ENCODE data around the gene AKR1C8. TPM values are rescaled to one million over a fixed set of nuclear protein-coding genes. Genes with fewer than 3 reads are reported as not detected.

Gene AKR1C8
- total and polyA plus RNA-seq, 2 of the 13 experiments (the other 11 are each of a cell fraction or from before 2014, with no cell fraction given) = 0.12 TPM; not detected in 1

DNA sequence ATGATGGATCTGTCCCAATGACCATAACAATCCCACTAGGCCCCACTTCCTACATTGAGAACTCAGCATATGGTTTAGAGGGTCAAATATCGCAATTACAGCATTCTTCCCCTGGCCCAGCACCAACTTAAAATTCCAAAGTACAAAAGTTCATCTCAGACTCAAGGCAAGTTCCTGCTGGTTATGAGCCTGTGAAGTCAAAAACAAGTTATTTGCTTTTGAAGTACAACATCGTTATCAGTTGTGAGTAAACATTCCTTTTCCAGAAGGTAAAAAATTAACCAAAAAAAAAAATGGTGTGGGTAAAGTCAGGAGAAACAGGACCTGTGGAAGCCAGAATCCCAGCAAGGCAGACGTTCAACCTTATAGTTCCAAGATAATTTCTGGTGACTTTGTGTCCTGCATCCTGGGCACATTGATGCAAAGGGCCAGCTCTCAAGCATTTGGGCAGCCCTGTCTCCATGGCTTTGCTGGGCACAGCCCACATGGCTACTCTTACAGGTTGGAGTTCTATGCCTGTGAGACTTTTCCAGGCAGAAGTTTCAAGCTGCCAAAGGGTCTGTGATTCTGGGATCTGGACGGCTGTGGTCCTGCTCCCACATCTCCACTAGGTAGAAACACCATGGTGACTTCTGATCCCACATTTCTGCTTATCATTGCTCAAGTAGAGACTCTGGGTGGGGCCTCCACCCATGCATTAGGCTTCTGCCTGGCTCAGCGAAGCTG is 37.5 kb downstream of the AKR1C8 start (continued):
- no peak for TF ChIP-seq DMTF1 (CRISPR knock-in tag; IDR thresholded peaks at IDR 0.05)
- TF ChIP-seq SOX5 (CRISPR knock-in tag; IDR thresholded peaks at IDR 0.05; ENCODE audit: borderline replicate concordance) = peak; percentile 94
- no peak for TF ChIP-seq SOX13 (IDR thresholded peaks at IDR 0.05)
- peak in 1 of 2 experiments; percentile 93; a peak in 2 of 4 replicates for TF ChIP-seq SOX13 (CRISPR knock-in tag; conservative IDR thresholded peaks at IDR 0.05 in 1 of 2, IDR thresholded peaks at IDR 0.05 in 1 of 2)
- TF ChIP-seq, protein P1, sequence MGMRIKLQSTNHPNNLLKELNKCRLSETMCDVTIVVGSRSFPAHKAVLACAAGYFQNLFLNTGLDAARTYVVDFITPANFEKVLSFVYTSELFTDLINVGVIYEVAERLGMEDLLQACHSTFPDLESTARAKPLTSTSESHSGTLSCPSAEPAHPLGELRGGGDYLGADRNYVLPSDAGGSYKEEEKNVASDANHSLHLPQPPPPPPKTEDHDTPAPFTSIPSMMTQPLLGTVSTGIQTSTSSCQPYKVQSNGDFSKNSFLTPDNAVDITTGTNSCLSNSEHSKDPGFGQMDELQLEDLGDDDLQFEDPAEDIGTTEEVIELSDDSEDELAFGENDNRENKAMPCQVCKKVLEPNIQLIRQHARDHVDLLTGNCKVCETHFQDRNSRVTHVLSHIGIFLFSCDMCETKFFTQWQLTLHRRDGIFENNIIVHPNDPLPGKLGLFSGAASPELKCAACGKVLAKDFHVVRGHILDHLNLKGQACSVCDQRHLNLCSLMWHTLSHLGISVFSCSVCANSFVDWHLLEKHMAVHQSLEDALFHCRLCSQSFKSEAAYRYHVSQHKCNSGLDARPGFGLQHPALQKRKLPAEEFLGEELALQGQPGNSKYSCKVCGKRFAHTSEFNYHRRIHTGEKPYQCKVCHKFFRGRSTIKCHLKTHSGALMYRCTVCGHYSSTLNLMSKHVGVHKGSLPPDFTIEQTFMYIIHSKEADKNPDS (CRISPR knock-in tag; IDR thresholded peaks at IDR 0.05) = peak; percentile 69; the same call in 1 of the 2 replicates
- TF ChIP-seq NR2F2 (IDR thresholded peaks at IDR 0.05; ENCODE audit: borderline replicate concordance, low read depth) = peak; percentile 88
- TF ChIP-seq MZF1 (CRISPR knock-in tag; IDR thresholded peaks at IDR 0.05; ENCODE audit: borderline replicate concordance) = no peak
- TF ChIP-seq KLF11 (CRISPR knock-in tag; IDR thresholded peaks at IDR 0.05) = peak; percentile 69
- no peak for TF ChIP-seq RARG (CRISPR knock-in tag; IDR thresholded peaks at IDR 0.05; ENCODE audit: low read depth)
- no peak for TF ChIP-seq EED (CRISPR knock-in tag; IDR thresholded peaks at IDR 0.05)
- TF ChIP-seq SMAD3 (CRISPR knock-in tag; IDR thresholded peaks at IDR 0.05) = 0 out of 2 replicates have a peak, but pooled peaks have one; percentile 64
- TF ChIP-seq ZNF747 (CRISPR knock-in tag; IDR thresholded peaks at IDR 0.05; ENCODE audit: borderline replicate concordance) = no peak; the same call in 1 of the 2 replicates
- TF ChIP-seq RBM22 (optimal IDR thresholded peaks at IDR 0.05; ENCODE audit: low read length) = peak; percentile 82
- TF ChIP-seq ARHGAP35 (CRISPR knock-in tag; IDR thresholded peaks at IDR 0.05; ENCODE audit: borderline replicate concordance) = 0 out of 2 replicates have a peak, but pooled peaks have one; percentile 11
- no peak for TF ChIP-seq ZNF883 (CRISPR knock-in tag; IDR thresholded peaks at IDR 0.05; ENCODE audit: not compliant biosample characterization)
- TF ChIP-seq MAF1 (CRISPR knock-in tag; IDR thresholded peaks at IDR 0.05; ENCODE audit: borderline replicate concordance) = 0 out of 2 replicates have a peak, but pooled peaks have one; percentile 21
- no peak for TF ChIP-seq ZNF75D (CRISPR knock-in tag; IDR thresholded peaks at IDR 0.05; ENCODE audit: borderline replicate concordance)
- TF ChIP-seq, protein P2, sequence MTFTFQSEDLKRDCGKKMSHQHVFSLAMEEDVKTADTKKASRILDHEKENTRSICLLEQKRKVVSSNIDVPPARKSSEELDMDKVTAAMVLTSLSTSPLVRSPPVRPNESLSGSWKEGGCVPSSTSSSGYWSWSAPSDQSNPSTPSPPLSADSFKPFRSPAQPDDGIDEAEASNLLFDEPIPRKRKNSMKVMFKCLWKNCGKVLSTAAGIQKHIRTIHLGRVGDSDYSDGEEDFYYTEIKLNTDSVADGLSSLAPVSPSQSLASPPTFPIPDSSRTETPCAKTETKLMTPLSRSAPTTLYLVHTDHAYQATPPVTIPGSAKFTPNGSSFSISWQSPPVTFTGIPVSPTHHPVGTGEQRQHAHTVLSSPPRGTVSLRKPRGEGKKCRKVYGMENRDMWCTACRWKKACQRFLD (CRISPR knock-in tag; IDR thresholded peaks at IDR 0.05; ENCODE audit: borderline replicate concordance) = no peak
- TF ChIP-seq, protein P3, sequence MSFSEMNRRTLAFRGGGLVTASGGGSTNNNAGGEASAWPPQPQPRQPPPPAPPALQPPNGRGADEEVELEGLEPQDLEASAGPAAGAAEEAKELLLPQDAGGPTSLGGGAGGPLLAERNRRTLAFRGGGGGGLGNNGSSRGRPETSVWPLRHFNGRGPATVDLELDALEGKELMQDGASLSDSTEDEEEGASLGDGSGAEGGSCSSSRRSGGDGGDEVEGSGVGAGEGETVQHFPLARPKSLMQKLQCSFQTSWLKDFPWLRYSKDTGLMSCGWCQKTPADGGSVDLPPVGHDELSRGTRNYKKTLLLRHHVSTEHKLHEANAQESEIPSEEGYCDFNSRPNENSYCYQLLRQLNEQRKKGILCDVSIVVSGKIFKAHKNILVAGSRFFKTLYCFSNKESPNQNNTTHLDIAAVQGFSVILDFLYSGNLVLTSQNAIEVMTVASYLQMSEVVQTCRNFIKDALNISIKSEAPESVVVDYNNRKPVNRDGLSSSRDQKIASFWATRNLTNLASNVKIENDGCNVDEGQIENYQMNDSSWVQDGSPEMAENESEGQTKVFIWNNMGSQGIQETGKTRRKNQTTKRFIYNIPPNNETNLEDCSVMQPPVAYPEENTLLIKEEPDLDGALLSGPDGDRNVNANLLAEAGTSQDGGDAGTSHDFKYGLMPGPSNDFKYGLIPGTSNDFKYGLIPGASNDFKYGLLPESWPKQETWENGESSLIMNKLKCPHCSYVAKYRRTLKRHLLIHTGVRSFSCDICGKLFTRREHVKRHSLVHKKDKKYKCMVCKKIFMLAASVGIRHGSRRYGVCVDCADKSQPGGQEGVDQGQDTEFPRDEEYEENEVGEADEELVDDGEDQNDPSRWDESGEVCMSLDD (CRISPR knock-in tag; IDR thresholded peaks at IDR 0.05; ENCODE audit: borderline replicate concordance) = no peak
- peak; percentile 96 for TF ChIP-seq GATAD2A (CRISPR knock-in tag; IDR thresholded peaks at IDR 0.05)

All from HepG2 (cell line).